ENCODE measurements around the gene TET3.

DNA sequence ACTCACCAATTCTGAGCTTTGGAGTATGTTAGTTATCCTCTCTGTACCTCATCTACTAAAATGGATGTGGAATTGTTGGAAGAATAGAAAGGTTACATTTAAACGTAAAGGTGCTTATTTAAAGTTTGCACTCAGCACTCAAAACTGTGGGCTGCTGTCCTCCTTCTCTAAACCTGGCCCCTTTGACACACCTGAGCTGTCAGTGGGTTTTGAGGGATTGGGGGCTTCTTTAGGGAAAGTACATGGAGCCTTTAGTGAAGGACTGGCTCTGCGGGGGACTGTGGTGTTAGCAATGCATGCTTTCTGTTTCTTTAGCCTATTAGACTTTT is 47.2 kb downstream of the TET3 start:
- TF ChIP-seq, protein P1, sequence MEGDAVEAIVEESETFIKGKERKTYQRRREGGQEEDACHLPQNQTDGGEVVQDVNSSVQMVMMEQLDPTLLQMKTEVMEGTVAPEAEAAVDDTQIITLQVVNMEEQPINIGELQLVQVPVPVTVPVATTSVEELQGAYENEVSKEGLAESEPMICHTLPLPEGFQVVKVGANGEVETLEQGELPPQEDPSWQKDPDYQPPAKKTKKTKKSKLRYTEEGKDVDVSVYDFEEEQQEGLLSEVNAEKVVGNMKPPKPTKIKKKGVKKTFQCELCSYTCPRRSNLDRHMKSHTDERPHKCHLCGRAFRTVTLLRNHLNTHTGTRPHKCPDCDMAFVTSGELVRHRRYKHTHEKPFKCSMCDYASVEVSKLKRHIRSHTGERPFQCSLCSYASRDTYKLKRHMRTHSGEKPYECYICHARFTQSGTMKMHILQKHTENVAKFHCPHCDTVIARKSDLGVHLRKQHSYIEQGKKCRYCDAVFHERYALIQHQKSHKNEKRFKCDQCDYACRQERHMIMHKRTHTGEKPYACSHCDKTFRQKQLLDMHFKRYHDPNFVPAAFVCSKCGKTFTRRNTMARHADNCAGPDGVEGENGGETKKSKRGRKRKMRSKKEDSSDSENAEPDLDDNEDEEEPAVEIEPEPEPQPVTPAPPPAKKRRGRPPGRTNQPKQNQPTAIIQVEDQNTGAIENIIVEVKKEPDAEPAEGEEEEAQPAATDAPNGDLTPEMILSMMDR (optimal IDR thresholded peaks at IDR 0.05 in 1 of 3, IDR thresholded peaks at IDR 0.05 in 1 of 3, conservative IDR thresholded peaks at IDR 0.05 in 1 of 3; ENCODE audit: extremely low read depth in 1 of 3, insufficient read depth in 2 of 3, low read length in 3 of 3) = no peak
- no peak for TF ChIP-seq EZH2 (IDR thresholded peaks at IDR 0.05; ENCODE audit: low read length)

Data from keratinocyte (primary cell).